Measurements from ENCODE around the gene ERBB4.

ERBB4 gene

DNA sequence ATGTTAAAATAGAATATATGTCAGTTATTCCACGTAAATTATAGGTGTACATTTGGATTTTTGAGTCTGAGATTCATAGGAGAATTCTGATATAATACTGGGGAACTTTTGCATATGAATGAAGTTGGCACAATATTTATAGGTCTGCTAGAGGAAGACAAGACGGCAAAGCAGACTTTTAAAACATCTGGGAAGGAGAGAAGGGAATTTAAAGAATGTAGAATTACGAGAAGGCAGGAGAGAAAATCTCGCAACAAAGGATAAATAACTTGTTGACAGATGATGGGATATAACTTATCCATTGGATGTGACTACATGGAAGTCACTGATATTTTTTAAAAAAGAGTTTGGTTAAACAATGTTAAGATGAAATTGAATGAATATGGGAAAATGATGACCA lies 615.6 kb downstream of the ERBB4 start:
- DNase-seq (ENCODE audit: low spot score): no peak

DNA sequence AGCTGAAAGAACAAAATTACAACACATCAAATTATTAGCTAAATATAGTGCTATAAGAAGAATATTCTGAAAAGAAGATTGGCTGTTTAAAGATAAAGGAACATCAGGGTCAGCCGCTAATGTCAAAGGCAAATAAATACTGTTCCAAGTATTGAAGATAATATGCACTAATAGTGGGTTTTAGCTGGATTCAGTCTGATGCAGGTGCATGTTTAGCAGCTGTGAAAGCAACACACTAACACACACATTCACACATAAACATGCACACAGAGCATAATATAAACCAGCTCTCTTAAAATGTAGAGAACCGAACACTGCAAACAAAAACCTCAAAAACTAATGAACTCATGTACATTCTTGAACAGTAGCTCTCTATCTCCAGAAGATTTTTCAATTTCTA lies 634.6 kb downstream of the ERBB4 start:
- DNase-seq (ENCODE audit: low spot score): no peak

DNA sequence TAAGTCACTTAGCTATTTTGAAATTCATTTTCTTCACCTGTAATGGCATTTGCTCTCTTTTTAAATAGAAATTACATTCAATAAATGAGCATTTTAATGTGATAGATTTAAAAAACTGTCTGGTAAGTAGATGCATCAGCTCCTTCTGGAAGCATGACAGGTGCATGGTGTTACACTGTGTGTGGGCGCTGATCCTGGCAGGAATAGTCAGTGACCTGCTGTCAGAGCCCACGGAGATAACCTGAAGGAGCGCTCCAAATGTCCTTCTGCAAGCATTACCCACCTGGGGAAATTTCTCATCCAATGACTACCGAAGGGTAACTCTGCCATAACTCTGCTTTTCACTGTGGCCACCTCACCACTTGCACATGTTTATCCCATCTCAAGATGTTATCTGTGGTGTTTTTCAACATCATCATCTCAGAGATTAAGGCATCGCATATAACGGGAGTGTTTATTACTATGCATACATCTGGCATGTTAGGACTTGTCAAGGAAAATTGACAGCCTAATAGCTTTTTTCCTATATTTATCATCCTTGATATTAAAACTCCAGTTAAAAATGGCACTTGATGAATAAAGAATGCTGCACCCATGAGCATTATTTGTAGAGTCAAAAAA lies 637.3 kb downstream of the ERBB4 start:
- no peak for DNase-seq (ENCODE audit: low spot score)

DNA sequence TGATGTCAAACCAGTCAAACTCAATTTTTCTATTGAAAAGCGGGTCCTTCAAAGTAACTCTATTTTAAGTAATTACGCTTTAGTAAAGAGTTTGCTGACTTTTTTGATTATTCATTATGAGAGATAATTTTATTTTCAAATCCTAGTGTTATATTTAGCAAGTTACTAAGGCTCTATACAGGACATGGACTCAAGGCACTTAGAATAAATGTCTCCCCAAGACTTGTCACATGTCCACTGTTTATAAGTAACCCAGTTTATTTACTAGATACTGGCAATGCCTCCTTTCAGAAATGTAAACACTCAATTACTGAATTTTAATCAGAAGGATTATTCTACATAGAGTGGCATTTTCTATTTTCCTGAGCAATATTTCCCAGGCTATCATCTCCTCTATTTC lies 638.1 kb downstream of the ERBB4 start:
- no peak for DNase-seq (ENCODE audit: low spot score)

- no peak for DNase-seq (ENCODE audit: low spot score)
These were observed 638.6 kb downstream of the ERBB4 start for GRCh38 chr2:211900000-211900399.

- no peak for DNase-seq (ENCODE audit: low spot score)
These were observed 639.9 kb downstream of the ERBB4 start for GRCh38 chr2:211898702-211899101.

DNA sequence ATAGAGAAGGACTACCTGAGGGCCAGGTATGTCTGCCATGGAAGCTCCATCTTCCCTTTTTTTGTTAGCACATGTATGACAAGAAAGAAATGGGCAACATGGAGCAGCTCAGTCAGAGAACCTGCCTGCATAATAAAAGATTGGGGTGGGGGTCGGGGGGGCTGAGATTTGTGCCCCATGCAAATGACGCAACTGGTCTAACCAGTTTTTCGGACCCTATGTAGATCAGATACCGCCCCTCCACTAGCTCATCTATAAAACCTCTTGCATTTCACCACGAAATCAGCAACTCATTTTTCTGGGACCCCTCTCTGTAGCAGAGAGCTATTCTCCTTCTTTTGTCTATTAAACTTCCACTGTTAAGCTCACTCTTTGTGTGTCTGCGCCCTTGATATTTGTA lies 657.2 kb downstream of the ERBB4 start:
- no peak for DNase-seq (ENCODE audit: low spot score)

- no peak for DNase-seq (ENCODE audit: low spot score)
These were observed 659.3 kb downstream of the ERBB4 start for GRCh38 chr2:211879323-211879722.

GRCh38 chr2:211877061-211877460 lies 661.5 kb downstream of the ERBB4 start:
- DNase-seq (ENCODE audit: low spot score): no peak

DNA sequence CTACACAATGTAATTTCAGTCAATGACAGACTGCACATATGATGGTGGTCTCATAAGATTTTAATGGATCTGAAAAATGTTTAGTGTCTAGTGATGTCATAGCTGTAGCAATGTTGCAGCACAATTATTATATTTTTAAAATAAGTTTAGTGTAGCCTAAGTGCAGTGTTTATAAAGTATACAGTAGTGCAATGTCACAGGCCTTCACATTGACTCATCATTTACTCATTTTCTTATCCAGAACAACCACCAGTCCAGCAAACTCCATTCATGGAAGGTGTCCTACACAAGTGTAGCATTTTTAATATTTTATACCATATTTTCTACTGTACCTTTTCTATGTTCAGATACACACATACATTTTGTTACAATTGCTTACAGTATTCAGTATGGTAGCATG lies 663.1 kb downstream of the ERBB4 start:
- no peak for DNase-seq (ENCODE audit: low spot score)

DNA sequence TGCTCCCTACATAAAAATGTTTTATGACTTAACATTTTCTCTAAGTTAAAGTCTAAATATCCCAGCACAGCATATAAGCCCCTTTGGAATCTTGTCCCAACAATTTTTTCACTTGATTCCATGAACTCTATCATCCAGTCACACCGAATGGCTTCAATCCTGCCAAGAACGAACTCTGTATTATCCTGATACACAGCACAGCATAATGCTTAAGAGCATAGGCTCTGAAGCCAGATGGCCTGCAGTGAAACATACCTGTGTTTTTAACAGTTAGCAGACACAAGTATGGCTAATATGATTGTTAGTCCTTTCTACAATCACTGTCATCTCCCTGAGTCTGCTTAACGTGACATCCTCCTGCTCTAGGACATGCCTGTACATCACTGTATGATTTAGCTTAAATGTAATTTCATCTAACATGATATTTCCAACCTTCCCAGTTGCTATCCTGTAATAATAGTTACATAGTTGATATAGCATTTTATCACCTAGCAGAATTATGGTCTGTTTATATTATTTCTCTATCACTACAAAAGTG lies 669.5 kb downstream of the ERBB4 start:
- no peak for DNase-seq (ENCODE audit: low spot score)

- no peak for DNase-seq (ENCODE audit: low spot score)
These were observed 670.7 kb downstream of the ERBB4 start for GRCh38 chr2:211867845-211868451.

DNA sequence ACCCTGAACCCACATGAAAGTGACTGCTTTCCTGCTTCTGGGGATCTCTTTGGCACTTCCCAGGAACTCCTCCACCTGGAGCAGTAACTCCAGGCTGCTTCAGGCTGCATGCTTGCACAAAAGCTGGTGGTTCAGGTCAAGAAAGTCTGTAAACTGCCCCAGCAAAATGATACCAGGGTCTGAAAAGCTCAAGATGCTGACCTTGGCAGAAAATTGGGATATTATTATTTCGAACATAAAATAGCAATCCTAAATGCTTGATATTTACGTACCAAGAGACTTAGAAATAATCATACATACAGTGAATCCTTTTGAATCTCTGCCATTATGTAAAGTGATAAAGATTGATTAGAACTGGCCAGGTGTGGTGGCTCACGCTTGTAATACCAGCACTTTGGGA lies 674.3 kb downstream of the ERBB4 start:
- no peak for DNase-seq (ENCODE audit: low spot score)

DNA sequence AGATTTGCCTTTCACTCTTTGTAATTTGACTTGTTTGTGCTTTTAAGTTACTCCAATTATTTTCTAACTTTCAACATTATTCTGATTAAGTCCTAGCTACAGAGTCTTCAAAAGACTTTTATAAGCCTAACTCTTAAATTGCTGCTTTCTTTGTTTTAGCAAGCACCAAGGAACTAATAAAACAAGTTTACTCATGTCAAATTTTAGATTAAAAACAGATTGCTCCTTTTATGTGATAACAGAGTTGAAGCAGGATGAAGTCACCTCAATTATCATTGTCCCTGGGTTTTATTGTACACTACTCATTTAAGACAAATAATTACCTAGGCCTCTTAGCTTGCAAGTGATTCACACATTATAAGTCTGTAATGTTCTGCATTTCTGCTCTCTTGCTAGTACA lies 678.4 kb downstream of the ERBB4 start:
- no peak for DNase-seq (ENCODE audit: low spot score)

- DNase-seq (ENCODE audit: low spot score): no peak
These were observed 683.8 kb downstream of the ERBB4 start for GRCh38 chr2:211854832-211855231.

DNA sequence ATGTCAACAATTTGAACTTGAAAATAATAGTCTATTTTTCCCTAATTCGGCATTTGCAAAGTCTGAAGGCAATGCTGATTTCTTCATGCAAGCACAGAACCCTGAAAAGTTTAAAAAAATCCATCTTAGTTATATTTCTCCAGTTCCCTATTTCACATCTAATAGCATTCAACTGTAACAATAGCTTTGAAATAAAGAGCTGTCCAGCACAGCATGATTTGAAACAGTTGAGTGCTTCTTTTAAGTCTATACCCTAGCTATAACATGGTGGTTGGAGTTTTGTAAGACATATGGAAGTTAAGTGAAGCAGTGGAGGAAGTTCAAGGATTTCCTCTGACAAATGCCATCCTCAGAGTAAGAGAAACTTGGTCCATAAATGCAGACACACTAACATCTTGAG lies 691.9 kb downstream of the ERBB4 start:
- DNase-seq (ENCODE audit: low spot score): no peak

DNA sequence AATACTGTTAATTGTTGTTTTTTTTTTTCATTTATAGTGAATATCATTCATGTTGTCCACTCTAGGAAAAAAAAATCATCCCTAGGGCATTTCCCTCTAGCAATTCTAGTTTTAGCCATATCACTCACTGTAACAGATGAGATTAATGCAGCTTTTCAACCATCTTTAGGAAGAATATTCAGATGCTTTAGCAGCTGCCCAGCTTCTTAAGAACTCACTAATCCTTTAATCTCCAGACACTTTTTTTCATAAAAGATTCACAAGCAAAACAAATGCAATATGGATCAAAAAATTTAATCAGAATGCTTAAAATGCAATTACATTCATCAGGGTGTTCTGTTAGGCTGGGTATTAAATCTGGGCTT lies 692.6 kb downstream of the ERBB4 start:
- no peak for DNase-seq (ENCODE audit: low spot score)

DNA sequence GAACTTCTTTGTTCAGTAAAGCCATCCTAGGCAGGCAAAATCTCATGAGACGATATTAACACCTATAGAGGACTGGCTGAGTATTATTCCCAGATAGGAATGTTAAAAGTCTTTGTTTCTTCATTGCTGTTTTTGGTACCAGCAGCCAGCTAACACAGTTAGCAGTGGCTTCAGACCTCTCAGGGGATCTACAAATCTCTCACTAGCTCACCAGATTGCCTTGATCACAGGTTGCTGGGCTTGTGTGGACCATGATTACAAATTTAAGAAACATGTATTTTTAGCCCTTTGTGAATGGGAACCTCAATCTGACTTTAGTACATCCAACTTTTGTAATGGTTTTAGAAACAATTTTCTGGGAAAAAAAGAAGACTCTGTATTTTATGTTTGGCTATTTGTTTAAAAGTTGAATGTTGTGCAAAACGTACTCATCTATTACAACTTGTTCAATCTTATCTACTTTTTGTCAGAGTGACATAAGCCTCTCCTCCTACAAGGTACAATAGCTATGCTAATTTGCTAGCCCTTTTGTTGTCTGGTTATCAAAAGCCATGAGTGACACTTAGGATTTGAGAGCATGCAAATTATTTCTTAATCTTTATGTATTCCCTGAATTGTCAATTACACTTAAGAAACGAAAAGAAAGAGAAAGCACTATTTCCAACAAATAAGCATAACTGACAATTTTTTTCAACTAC lies 693.1 kb downstream of the ERBB4 start:
- no peak for DNase-seq (ENCODE audit: low spot score)

- DNase-seq (ENCODE audit: low spot score): no peak
These were observed 700.9 kb downstream of the ERBB4 start for GRCh38 chr2:211837706-211838105.

DNA sequence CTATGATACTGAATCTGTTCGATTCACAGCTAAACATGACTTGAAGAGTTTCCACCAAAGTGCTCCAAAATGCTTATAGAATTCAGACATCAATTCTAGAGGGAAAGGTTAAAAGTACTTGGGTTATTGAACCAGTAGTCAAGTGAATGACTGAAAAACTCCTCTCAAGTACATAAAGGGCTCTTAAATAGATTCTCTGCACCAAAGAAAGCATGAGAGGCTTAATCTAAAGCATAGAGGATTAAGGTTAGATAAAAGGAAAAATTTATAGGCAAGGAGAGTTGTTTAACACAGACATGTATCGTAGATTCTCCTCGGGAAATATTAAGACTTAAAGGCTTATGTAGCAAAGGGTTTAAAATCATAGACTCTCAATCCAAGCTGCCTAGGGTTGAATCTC lies 701.4 kb downstream of the ERBB4 start:
- DNase-seq (ENCODE audit: low spot score): no peak

GRCh38 chr2:211836409-211836808 lies 702.2 kb downstream of the ERBB4 start:
- DNase-seq (ENCODE audit: low spot score): no peak

DNA sequence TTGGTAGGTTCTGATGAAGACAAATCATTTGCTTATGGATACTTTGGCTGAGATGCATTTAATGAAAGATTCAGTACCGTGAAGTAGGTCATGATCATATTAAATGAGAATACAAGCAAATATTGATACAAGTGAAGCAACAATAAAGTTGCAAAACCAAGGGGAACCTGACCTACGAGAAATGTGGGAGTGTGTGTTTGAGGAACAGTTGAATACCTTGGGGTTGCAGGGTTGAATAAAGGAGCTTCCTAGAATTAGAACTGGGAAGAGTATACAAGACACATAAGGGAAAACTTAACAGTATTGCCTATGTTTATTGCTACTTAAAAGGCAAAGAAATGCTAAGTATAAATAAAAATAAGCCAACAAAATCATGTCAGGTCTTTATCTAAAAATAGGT lies 702.9 kb downstream of the ERBB4 start:
- DNase-seq (ENCODE audit: low spot score): no peak

GRCh38 chr2:211833582-211834279 lies 704.9 kb downstream of the ERBB4 start:
- no peak for DNase-seq (ENCODE audit: low spot score)
